GM23338 (cell line): Measurements from ENCODE around the gene S100A12. TPM values are rescaled to one million over a fixed set of nuclear protein-coding genes. Genes with fewer than 3 reads are reported as not detected.

Experiments
- ATAC-seq: fragments of 200-7000 bp; cut with Tn5 transposase; 3 replicates; pipeline ENCODE4 v1.9.1; 2020
- DNase-seq: peaks from one replicate; pipeline ENCODE4 v3.0.0-alpha.2; 2015; ENCODE audit warnings: low spot score
- H2AFZ ChIP-seq: fragments of 200-600 bp; sonication (generic); 2 replicates; pipeline ENCODE4 v1.8.0; 2016; ENCODE audit warnings: antibody characterized with exemption, mild to moderate bottlenecking, moderate library complexity
- H3F3A ChIP-seq: fragments of 200-600 bp; sonication (generic); replicated peaks from 2 replicates; pipeline ENCODE4 v1.8.0; 2017; ENCODE audit warnings: antibody characterized with exemption, mixed run types, low read depth
- H3K27ac ChIP-seq: fragments of 200-600 bp; sonication (generic); 2 replicates; pipeline ENCODE4 v1.6.1; 2016; ENCODE audit warnings: low read depth
- H3K27me3 ChIP-seq: fragments of 200-600 bp; sonication (generic); 2 replicates; pipeline ENCODE4 v1.8.0; 2016; ENCODE audit warnings: mild to moderate bottlenecking, mixed run types, moderate library complexity; ENCODE audit not compliant: insufficient read depth
- H3K36me3 ChIP-seq: fragments of 200-600 bp; sonication (generic); 2 replicates; pipeline ENCODE4 v1.8.0; 2016; ENCODE audit warnings: mild to moderate bottlenecking; ENCODE audit not compliant: insufficient read depth
- H3K4me1 ChIP-seq: fragments of 200-600 bp; sonication (generic); 2 replicates; pipeline ENCODE4 v1.8.0; 2016; ENCODE audit warnings: mild to moderate bottlenecking, moderate library complexity; ENCODE audit not compliant: insufficient read depth
- H3K4me2 ChIP-seq: fragments of 200-600 bp; sonication (generic); 2 replicates; pipeline ENCODE4 v1.7.1; 2017; ENCODE audit warnings: mixed run types
- H3K4me3 ChIP-seq: fragments of 200-600 bp; sonication (generic); 2 replicates; pipeline ENCODE4 v1.6.1; 2016; ENCODE audit warnings: mixed run types
- H3K79me2 ChIP-seq: fragments of 200-600 bp; sonication (generic); replicated peaks from 2 replicates; pipeline ENCODE4 v1.8.0; 2017; ENCODE audit warnings: mild to moderate bottlenecking; ENCODE audit not compliant: insufficient read depth
- H3K9me2 ChIP-seq: fragments of 200-600 bp; sonication (generic); 2 replicates; pipeline ENCODE4 v1.8.0; 2017; ENCODE audit not compliant: insufficient read depth
- H4K20me1 ChIP-seq: fragments of 200-600 bp; sonication (generic); replicated peaks from 2 replicates; pipeline ENCODE4 v1.8.0; 2017; ENCODE audit warnings: mild to moderate bottlenecking; ENCODE audit not compliant: insufficient read depth
- H3K27ac Mint-ChIP-seq: 2 replicates; pipeline ENCODE4 v1.8.0; 2020; ENCODE audit warnings: inconsistent platforms, mild to moderate bottlenecking, moderate library complexity, mixed read lengths
- H3K27me3 Mint-ChIP-seq: 3 replicates; pipeline ENCODE4 v1.8.0; 2022; ENCODE audit warnings: low read depth, mild to moderate bottlenecking, moderate library complexity, mixed read lengths, inconsistent platforms; ENCODE audit not compliant: insufficient read depth, poor library complexity
- H3K36me3 Mint-ChIP-seq: 3 replicates; pipeline ENCODE4 v1.8.0; 2021; ENCODE audit warnings: low read depth, mild to moderate bottlenecking, inconsistent platforms, moderate library complexity, mixed read lengths
- H3K4me1 Mint-ChIP-seq: 3 replicates; pipeline ENCODE4 v1.8.0; 2020; ENCODE audit warnings: mild to moderate bottlenecking, inconsistent platforms, mixed read lengths
- H3K4me3 Mint-ChIP-seq: 3 replicates; pipeline ENCODE4 v1.8.0; 2021; ENCODE audit warnings: moderate library complexity, mild to moderate bottlenecking, inconsistent platforms, mixed read lengths
- H3K9me3 Mint-ChIP-seq: 3 replicates; pipeline ENCODE4 v1.8.0; 2020; ENCODE audit warnings: moderate library complexity, mild to moderate bottlenecking, inconsistent platforms, mixed read lengths
- CREB1 ChIP-seq: fragments of 250-450 bp; sonication (Bioruptor Pico); IDR thresholded peaks from 2 replicates; pipeline ENCODE4 v1.5.0; 2020; ENCODE audit warnings: low read depth, mild to moderate bottlenecking, moderate library complexity
- CTCF ChIP-seq, 2 experiments: fragments of 200-600 bp in 1 of 2; sonication (generic) in 1 of 2; conservative IDR thresholded peaks; 2 replicates each; pipeline versions ENCODE4 v1.5.1 to v1.6.1; 2016 to 2017; ENCODE audit warnings: antibody characterized with exemption in 2 of 2, low read depth in 2 of 2, mild to moderate bottlenecking in 2 of 2, moderate library complexity in 1 of 2
- EZH2 ChIP-seq: fragments of 200-600 bp; sonication (generic); IDR thresholded peaks from one replicate; pipeline ENCODE4 v1.8.0; 2017; ENCODE audit warnings: antibody characterized with exemption, mild to moderate bottlenecking, low read depth; ENCODE audit not compliant: unreplicated experiment
- NANOG ChIP-seq: IDR thresholded peaks from 2 replicates; pipeline ENCODE4 v1.6.1; 2016; ENCODE audit warnings: antibody characterized with exemption, borderline replicate concordance
- POLR2AphosphoS5 ChIP-seq: IDR thresholded peaks from 2 replicates; pipeline ENCODE4 v1.6.1; 2016; ENCODE audit warnings: antibody characterized with exemption, low read depth
- STAT1 ChIP-seq: IDR thresholded peaks from one replicate; pipeline ENCODE4 v1.6.1; 2016; ENCODE audit warnings: antibody characterized with exemption; ENCODE audit not compliant: unreplicated experiment
- ZNF331 ChIP-seq: fragments of 250-450 bp; sonication (Bioruptor Pico); IDR thresholded peaks from 2 replicates; pipeline ENCODE4 v1.5.0; 2020; ENCODE audit warnings: low read depth, mild to moderate bottlenecking, moderate library complexity
- polyA plus RNA-seq: library from polyadenylated mRNA; unstranded; fragments of >200 nt; fragmentation: Nextera tagmentation; extraction: Ambion mirVana; gene quantifications from 2 replicates; pipeline ENCODE4 v1.2.1, GENCODE V29; 2016
- total RNA-seq: library from RNA; depleted of rRNA; stranded (reverse); fragments of >200 nt; shearing (Covaris generic); gene quantifications from 2 replicates; pipeline ENCODE4 v1.2.3, GENCODE V29; 2014
- TF ChIP-seq, protein P1 (sequence below): IDR thresholded peaks from 2 replicates; pipeline ENCODE4 v1.6.1; 2016; ENCODE audit warnings: antibody characterized with exemption
- TF ChIP-seq, protein P2 (sequence below): IDR thresholded peaks from one replicate; pipeline ENCODE4 v1.6.1; 2018; ENCODE audit warnings: antibody characterized with exemption; ENCODE audit not compliant: unreplicated experiment

Gene S100A12
- total and polyA plus RNA-seq, 2 experiments from 2014 or later: not detected

GRCh38 chr1:153404768-153405167 lies 29.3 kb upstream of the S100A12 start:
- no peak overlapping the region for H3K4me2 ChIP-seq
- H3F3A ChIP-seq: no peaks in the 10 kb centered on the region
- H3K79me2 ChIP-seq: no peaks in the 10 kb centered on the region
- H3K4me1 ChIP-seq: no peaks in the 10 kb centered on the region
- H3K9me2 ChIP-seq: 0 out of 2 replicates have a peak, but pooled peaks cover 3% of the 10 kb centered on the region
- H3K4me3 ChIP-seq: no peak overlapping the region
- H2AFZ ChIP-seq: no peak overlapping the region
- Mint-ChIP-seq H3K4me1 (peaks cover 13% of the 10 kb centered on the region), H3K9me3 (peaks cover 7% of the 10 kb centered on the region), H3K36me3 (peaks cover 2% of the 10 kb centered on the region), H3K27ac (no peak overlapping the region), H3K4me3 (no peak overlapping the region), H3K27me3 (peaks cover 18% of the 10 kb centered on the region)
- no peaks in the 10 kb centered on the region for H3K36me3 ChIP-seq
- no peak overlapping the region for H3K27ac ChIP-seq
- DNase-seq (peak; percentile 69), ATAC-seq (peak; percentile 87)
- no peaks in the 10 kb centered on the region for H4K20me1 ChIP-seq
- no peak for TF ChIP-seq EZH2
- TF ChIP-seq, protein P1, sequence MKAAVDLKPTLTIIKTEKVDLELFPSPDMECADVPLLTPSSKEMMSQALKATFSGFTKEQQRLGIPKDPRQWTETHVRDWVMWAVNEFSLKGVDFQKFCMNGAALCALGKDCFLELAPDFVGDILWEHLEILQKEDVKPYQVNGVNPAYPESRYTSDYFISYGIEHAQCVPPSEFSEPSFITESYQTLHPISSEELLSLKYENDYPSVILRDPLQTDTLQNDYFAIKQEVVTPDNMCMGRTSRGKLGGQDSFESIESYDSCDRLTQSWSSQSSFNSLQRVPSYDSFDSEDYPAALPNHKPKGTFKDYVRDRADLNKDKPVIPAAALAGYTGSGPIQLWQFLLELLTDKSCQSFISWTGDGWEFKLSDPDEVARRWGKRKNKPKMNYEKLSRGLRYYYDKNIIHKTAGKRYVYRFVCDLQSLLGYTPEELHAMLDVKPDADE: no peak
- no peak for TF ChIP-seq POLR2AphosphoS5
- TF ChIP-seq CTCF (conservative IDR thresholded peaks at IDR 0.05; ENCODE audit: low read depth in 2 of 2): peak; percentile 83 to 85
- TF ChIP-seq, protein P2, sequence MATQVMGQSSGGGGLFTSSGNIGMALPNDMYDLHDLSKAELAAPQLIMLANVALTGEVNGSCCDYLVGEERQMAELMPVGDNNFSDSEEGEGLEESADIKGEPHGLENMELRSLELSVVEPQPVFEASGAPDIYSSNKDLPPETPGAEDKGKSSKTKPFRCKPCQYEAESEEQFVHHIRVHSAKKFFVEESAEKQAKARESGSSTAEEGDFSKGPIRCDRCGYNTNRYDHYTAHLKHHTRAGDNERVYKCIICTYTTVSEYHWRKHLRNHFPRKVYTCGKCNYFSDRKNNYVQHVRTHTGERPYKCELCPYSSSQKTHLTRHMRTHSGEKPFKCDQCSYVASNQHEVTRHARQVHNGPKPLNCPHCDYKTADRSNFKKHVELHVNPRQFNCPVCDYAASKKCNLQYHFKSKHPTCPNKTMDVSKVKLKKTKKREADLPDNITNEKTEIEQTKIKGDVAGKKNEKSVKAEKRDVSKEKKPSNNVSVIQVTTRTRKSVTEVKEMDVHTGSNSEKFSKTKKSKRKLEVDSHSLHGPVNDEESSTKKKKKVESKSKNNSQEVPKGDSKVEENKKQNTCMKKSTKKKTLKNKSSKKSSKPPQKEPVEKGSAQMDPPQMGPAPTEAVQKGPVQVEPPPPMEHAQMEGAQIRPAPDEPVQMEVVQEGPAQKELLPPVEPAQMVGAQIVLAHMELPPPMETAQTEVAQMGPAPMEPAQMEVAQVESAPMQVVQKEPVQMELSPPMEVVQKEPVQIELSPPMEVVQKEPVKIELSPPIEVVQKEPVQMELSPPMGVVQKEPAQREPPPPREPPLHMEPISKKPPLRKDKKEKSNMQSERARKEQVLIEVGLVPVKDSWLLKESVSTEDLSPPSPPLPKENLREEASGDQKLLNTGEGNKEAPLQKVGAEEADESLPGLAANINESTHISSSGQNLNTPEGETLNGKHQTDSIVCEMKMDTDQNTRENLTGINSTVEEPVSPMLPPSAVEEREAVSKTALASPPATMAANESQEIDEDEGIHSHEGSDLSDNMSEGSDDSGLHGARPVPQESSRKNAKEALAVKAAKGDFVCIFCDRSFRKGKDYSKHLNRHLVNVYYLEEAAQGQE: no peak
- TF ChIP-seq CREB1: peak; percentile 48; the same call in 1 of the 2 replicates
- no peak for TF ChIP-seq STAT1
- TF ChIP-seq ZNF331 (CRISPR knock-in tag): 0 out of 2 replicates have a peak, but pooled peaks have one; percentile 12
- TF ChIP-seq NANOG: no peak
- H3K27me3 ChIP-seq: peaks cover 9% of the 10 kb centered on the region; the same call in 1 of the 2 replicates
